CD4-positive, alpha-beta T cell treated with Interleukin-4 for 4 hours (primary cell): Measurements from ENCODE around the gene NEO1.
A peak's percentile ranks its signal among the peaks of the same experiment; 100 is the strongest.

ENCODE experiments used
- DNase-seq: peaks from one replicate; pipeline ENCODE4 v3.0.0-alpha.2; 2020

The NEO1 gene

GRCh38 chr15:73334086-73334485, 281.8 kb downstream of the NEO1 start:
- no peak for DNase-seq

GRCh38 chr15:73335026-73335425, 282.8 kb downstream of the NEO1 start:
- no peak for DNase-seq

- DNase-seq, result no peak
Observed at GRCh38 chr15:73335471-73335870, 283.2 kb downstream of the NEO1 start.

- DNase-seq, result no peak
Observed at GRCh38 chr15:73336756-73337155, 284.5 kb downstream of the NEO1 start.

- DNase-seq, result no peak
Observed at GRCh38 chr15:73337187-73337586, 284.9 kb downstream of the NEO1 start.

GRCh38 chr15:73338058-73338457, 285.8 kb downstream of the NEO1 start:
- no peak for DNase-seq

- DNase-seq, result no peak
Observed at GRCh38 chr15:73338606-73339374, 286.5 kb downstream of the NEO1 start.

GRCh38 chr15:73340502-73341192, 288.4 kb downstream of the NEO1 start:
- DNase-seq, result no peak

GRCh38 chr15:73341886-73342600, 289.8 kb downstream of the NEO1 start:
- DNase-seq, result no peak

- DNase-seq, result no peak
Observed at GRCh38 chr15:73344056-73344455, 291.8 kb downstream of the NEO1 start.

- DNase-seq, result no peak
Observed at GRCh38 chr15:73345658-73346057, 293.4 kb downstream of the NEO1 start.

GRCh38 chr15:73346735-73347312, 294.6 kb downstream of the NEO1 start:
- DNase-seq, result peak; percentile 40

GRCh38 chr15:73349191-73349590, 296.9 kb downstream of the NEO1 start:
- no peak for DNase-seq

- DNase-seq, result no peak
Observed at GRCh38 chr15:73352082-73352481, 299.8 kb downstream of the NEO1 start.

- no peak for DNase-seq
Observed at GRCh38 chr15:73353734-73354133, 301.5 kb downstream of the NEO1 start.

GRCh38 chr15:73354241-73354640, 302.0 kb downstream of the NEO1 start:
- no peak for DNase-seq
